Measurements from ENCODE around the gene CCSER1.

DNA sequence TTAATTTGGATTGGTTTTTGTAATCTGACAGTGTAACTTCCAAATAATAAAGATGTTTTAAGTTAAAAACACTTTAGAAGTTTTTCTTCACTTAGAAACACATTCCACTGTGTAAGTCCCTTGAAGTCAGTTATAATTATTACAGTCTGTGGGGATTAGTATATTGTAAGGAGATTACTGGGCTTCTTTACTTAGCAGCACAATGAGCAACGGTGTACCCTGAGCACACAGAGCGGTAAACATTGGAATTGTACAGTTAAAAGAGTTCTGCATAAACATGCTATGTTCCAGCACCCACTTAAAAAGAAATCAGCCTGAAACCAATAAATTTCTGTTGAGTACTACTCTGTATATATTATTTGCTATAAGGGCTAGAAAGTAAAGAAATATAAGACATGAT, 44.3 kb downstream of the CCSER1 start:
- TF ChIP-seq, protein P1, sequence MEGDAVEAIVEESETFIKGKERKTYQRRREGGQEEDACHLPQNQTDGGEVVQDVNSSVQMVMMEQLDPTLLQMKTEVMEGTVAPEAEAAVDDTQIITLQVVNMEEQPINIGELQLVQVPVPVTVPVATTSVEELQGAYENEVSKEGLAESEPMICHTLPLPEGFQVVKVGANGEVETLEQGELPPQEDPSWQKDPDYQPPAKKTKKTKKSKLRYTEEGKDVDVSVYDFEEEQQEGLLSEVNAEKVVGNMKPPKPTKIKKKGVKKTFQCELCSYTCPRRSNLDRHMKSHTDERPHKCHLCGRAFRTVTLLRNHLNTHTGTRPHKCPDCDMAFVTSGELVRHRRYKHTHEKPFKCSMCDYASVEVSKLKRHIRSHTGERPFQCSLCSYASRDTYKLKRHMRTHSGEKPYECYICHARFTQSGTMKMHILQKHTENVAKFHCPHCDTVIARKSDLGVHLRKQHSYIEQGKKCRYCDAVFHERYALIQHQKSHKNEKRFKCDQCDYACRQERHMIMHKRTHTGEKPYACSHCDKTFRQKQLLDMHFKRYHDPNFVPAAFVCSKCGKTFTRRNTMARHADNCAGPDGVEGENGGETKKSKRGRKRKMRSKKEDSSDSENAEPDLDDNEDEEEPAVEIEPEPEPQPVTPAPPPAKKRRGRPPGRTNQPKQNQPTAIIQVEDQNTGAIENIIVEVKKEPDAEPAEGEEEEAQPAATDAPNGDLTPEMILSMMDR (conservative IDR thresholded peaks at IDR 0.05): no peak
- TF ChIP-seq EZH2 (IDR thresholded peaks at IDR 0.05; ENCODE audit: low read depth): no peak

Measured in PC-9 (cell line).